ENCODE measurements around the gene IQCH. TPM values are rescaled to one million over a fixed set of nuclear protein-coding genes. Genes with fewer than 3 reads are reported as not detected.

The IQCH gene
- total and polyA plus RNA-seq, 9 of the 15 experiments (the other 6 are each of a cell fraction or from before 2014, with no cell fraction given): 1.8 to 3.9 (median 2.7) TPM

GRCh38 chr15:67468416-67468815 lies 213.8 kb downstream of the IQCH start:
- H3K79me2 ChIP-seq (ENCODE audit: control insufficient read depth, insufficient read depth, low read length): no peaks in the 10 kb centered on the region
- ChIA-PET CTCF (ENCODE audit: low intra/inter-chr PET ratio) (no interaction called here), POLR2A (interaction anchor here (0.7 to 0.9 kb wide), 2 partner anchors 8 to 81 kb away, joined by 3 to 5 read pairs; no protein-coding TSS in a partner anchor)
- no peak overlapping the region for H3K9ac ChIP-seq (ENCODE audit: insufficient read depth in 1 of 2, low read depth in 2 of 2, low read length in 2 of 2)
- no peak for DNase-seq (ENCODE audit: extremely low read depth in 1 of 4, low spot score in 3 of 4)
- H4K20me1 ChIP-seq (replicated peaks; ENCODE audit: control insufficient read depth, insufficient read depth, low read length): no peaks in the 10 kb centered on the region
- BruUV-seq (replicated peaks): no TSS peak
- ATAC-seq: no peak
- H3K27ac ChIP-seq (ENCODE audit: extremely low read depth, low read depth, low read length): no peak overlapping the region
- no peaks in the 10 kb centered on the region for H3K9me1 ChIP-seq (ENCODE audit: control insufficient read depth, insufficient read depth, low read length)
- H3K4me3 ChIP-seq: no peak overlapping the region
- H3K4me2 ChIP-seq (ENCODE audit: insufficient read depth, low read length): no peak overlapping the region
- H3K27me3 ChIP-seq (ENCODE audit: control insufficient read depth in 2 of 2, insufficient read depth in 2 of 2, low read length in 2 of 2): no peaks in the 10 kb centered on the region
- no peaks in the 10 kb centered on the region for H3K36me3 ChIP-seq (ENCODE audit: control insufficient read depth, insufficient read depth, low read length)
- WGBS (ENCODE audit: insufficient coverage, low coverage, missing lambda C conversion rate): 30% methylated on average over 3 of the region's 3 CpGs
- in situ Hi-C loops (cut with MboI): no loop called here
- TF ChIP-seq ZHX1 (conservative IDR thresholded peaks at IDR 0.05; ENCODE audit: low read length): no peak
- TF ChIP-seq USF1 (CRISPR knock-in tag; IDR thresholded peaks at IDR 0.05): no peak
- no peak for TF ChIP-seq EP300 (IDR thresholded peaks at IDR 0.05; ENCODE audit: low read length)
- no peak overlapping the region for H2AFZ ChIP-seq (ENCODE audit: low read depth, low read length)
- no peaks in the 10 kb centered on the region for H3K9me3 ChIP-seq (replicated peaks; ENCODE audit: control insufficient read depth, insufficient read depth, low read depth, low read length)
- FAIRE-seq: no peak
- peaks cover 0 to 14% of the 10 kb centered on the region in 2 experiments; a peak in 3 of 5 replicates for H3K4me1 ChIP-seq (replicated peaks in 1 of 2; ENCODE audit: control insufficient read depth in 2 of 2, insufficient read depth in 2 of 2, low read length in 2 of 2)
- intact Hi-C loops (cut with micrococcal nuclease): no loop called here

All from K562 (cell line).